ENCODE measurements around the gene C17orf58. TPM values are rescaled to one million over a fixed set of nuclear protein-coding genes. Genes with fewer than 3 reads are reported as not detected.
"Not testable (repeated sequence)": the region's sequence is repeated elsewhere in the genome, so short reads cannot be mapped to it uniquely, and the experiment has no call there.

The C17orf58 gene
- total and polyA plus RNA-seq, 9 donors: 4.2 to 16.2 (median 6.7) TPM

GRCh38 chr17:67990909-67991308 is 5.4 kb downstream of the C17orf58 start:
- 92 to 95% (median 93%) methylated on average over 4 of the region's 4 CpGs for WGBS, 3 donors
- intact Hi-C loops (cut with DNase I): no loop called here
- no peak for DNase-seq
- Histone ChIP-seq H3K9me3 (no peaks in the 10 kb centered on the region), H3K27ac (no peak overlapping the region), H3K36me3 (no peaks in the 10 kb centered on the region), H3K4me1 (ENCODE audit: insufficient read depth) (peaks cover 8% of the 10 kb centered on the region), H3K27me3 (no peaks in the 10 kb centered on the region), H3K4me3 (no peak overlapping the region)
- TF ChIP-seq EP300 (IDR thresholded peaks at IDR 0.05) (no peak), POLR2A (IDR thresholded peaks at IDR 0.05) (no peak), CTCF (IDR thresholded peaks at IDR 0.05) (no peak)

GRCh38 chr17:67983383-67983688 is 12.9 kb downstream of the C17orf58 start:
- Histone ChIP-seq H3K27me3 (no peaks in the 10 kb centered on the region), H3K4me3 (no peak overlapping the region), H3K36me3 (no peaks in the 10 kb centered on the region), H3K27ac (no peak overlapping the region), H3K4me1 (ENCODE audit: insufficient read depth) (no peaks in the 10 kb centered on the region), H3K9me3 (no peaks in the 10 kb centered on the region)
- no peak for TF ChIP-seq CTCF (IDR thresholded peaks at IDR 0.05)
- no peak for TF ChIP-seq POLR2A (IDR thresholded peaks at IDR 0.05)
- TF ChIP-seq EP300 (IDR thresholded peaks at IDR 0.05): no peak
- 77 to 86% (median 83%) methylated on average over 3 of the region's 3 CpGs for WGBS, 3 donors
- DNase-seq: no peak
- intact Hi-C loops (cut with DNase I): no loop called here

- H3K27ac ChIP-seq: no peak overlapping the region
- intact Hi-C loops (cut with DNase I): no loop called here
- no peak overlapping the region for H3K4me3 ChIP-seq
- H3K9me3 ChIP-seq: no peaks in the 10 kb centered on the region
- H3K4me1 ChIP-seq (ENCODE audit: insufficient read depth): no peaks in the 10 kb centered on the region
- no peak for DNase-seq
- H3K27me3 ChIP-seq: no peaks in the 10 kb centered on the region
- 67 to 73% (median 70%) methylated on average over 8 of the region's 8 CpGs for WGBS, 3 donors
- no peaks in the 10 kb centered on the region for H3K36me3 ChIP-seq
- TF ChIP-seq POLR2A (IDR thresholded peaks at IDR 0.05) (no peak), EP300 (IDR thresholded peaks at IDR 0.05) (no peak), CTCF (IDR thresholded peaks at IDR 0.05) (no peak)
These were observed 13.4 kb downstream of the C17orf58 start for GRCh38 chr17:67982686-67983382.

GRCh38 chr17:67982034-67982640 is 14.1 kb downstream of the C17orf58 start:
- Histone ChIP-seq H3K4me3 (no peak overlapping the region), H3K36me3 (no peaks in the 10 kb centered on the region), H3K27ac (no peak overlapping the region), H3K9me3 (no peaks in the 10 kb centered on the region), H3K4me1 (ENCODE audit: insufficient read depth) (no peaks in the 10 kb centered on the region), H3K27me3 (no peaks in the 10 kb centered on the region)
- 20 to 30% (median 22%) methylated on average over 9 of the region's 9 CpGs for WGBS, 3 donors
- DNase-seq: no peak
- TF ChIP-seq CTCF (IDR thresholded peaks at IDR 0.05) (no peak), POLR2A (IDR thresholded peaks at IDR 0.05) (no peak), EP300 (IDR thresholded peaks at IDR 0.05) (no peak)
- intact Hi-C loops (cut with DNase I): no loop called here

GRCh38 chr17:67980883-67981282 is 15.4 kb downstream of the C17orf58 start:
- H3K36me3 ChIP-seq; H3K27ac ChIP-seq; H3K4me1 ChIP-seq (ENCODE audit: insufficient read depth); H3K4me3 ChIP-seq; DNase-seq; intact Hi-C loops (cut with DNase I); H3K9me3 ChIP-seq; H3K27me3 ChIP-seq: not testable (repeated sequence)
- WGBS, 3 donors: 65 to 66% (median 65%) methylated on average over 3 of the region's 3 CpGs
